CD4-positive, alpha-beta T cell (primary cell): Measurements from ENCODE around the gene NRIP1. TPM values are rescaled to one million over a fixed set of nuclear protein-coding genes. Genes with fewer than 3 reads are reported as not detected.

Experiments used
- ATAC-seq: fragments of 200-7000 bp; cut with Tn5 transposase; one replicate; pipeline ENCODE4 v1.10.0; 2022; ENCODE audit warnings: mild to moderate bottlenecking; ENCODE audit not compliant: poor library complexity
- CTCF ChIA-PET: fragments of 350-600 bp; sonication (Branson Sonifier 250); formaldehyde crosslinking; loops from one replicate; lab custom pipeline; 2021; ENCODE audit warnings: antibody characterized with exemption, inconsistent platforms; lab: Charles Lee
- POLR2A ChIA-PET: fragments of 350-600 bp; sonication (Branson Sonifier 250); formaldehyde crosslinking; loops from one replicate; lab custom pipeline; 2021; ENCODE audit warnings: antibody characterized with exemption, inconsistent platforms; lab: Charles Lee
- DNase-seq, 14 experiments: peaks; one replicate each; pipeline ENCODE4 v3.0.0-alpha.2; 2013 to 2020; ENCODE audit warnings: mixed read lengths in 2 of 14
- H3K27ac ChIP-seq, 2 donors: one replicate each; pipeline versions ENCODE4 v1.5.1 to v1.7.0; 2013; ENCODE audit warnings: low read length in 2 of 2, low read depth in 1 of 2, mild to moderate bottlenecking in 1 of 2
- H3K27me3 ChIP-seq, 2 experiments: 1 replicate in 1 of 2; 2 replicates in 1 of 2; pipeline versions ENCODE4 v1.6.1 to v1.7.0; 2013; ENCODE audit warnings: low read length in 2 of 2, control low read depth in 1 of 2, mild to moderate bottlenecking in 1 of 2, moderate library complexity in 1 of 2; ENCODE audit not compliant: insufficient read depth in 2 of 2, control insufficient read depth in 1 of 2
- H3K36me3 ChIP-seq: one replicate; pipeline ENCODE4 v1.6.1; 2013; ENCODE audit warnings: low read length, control low read depth; ENCODE audit not compliant: insufficient read depth
- H3K4me1 ChIP-seq: one replicate; pipeline ENCODE4 v1.6.1; 2013; ENCODE audit warnings: low read length, control low read depth; ENCODE audit not compliant: insufficient read depth
- H3K4me3 ChIP-seq: one replicate; pipeline ENCODE4 v1.5.1; 2013; ENCODE audit warnings: mild to moderate bottlenecking, low read length, moderate library complexity
- H3K9me3 ChIP-seq, 2 experiments: 1 replicate in 1 of 2; 2 replicates in 1 of 2; pipeline versions ENCODE4 v1.6.1 to v1.7.0; 2013; ENCODE audit warnings: low read length in 2 of 2, mild to moderate bottlenecking in 2 of 2, control low read depth in 1 of 2, moderate library complexity in 1 of 2; ENCODE audit not compliant: control insufficient read depth in 1 of 2, insufficient read depth in 1 of 2
- H3K27ac Mint-ChIP-seq: one replicate; pipeline ENCODE4 v1.8.0; 2020; ENCODE audit warnings: mixed read lengths
- H3K27me3 Mint-ChIP-seq: one replicate; pipeline ENCODE4 v1.8.0; 2021; ENCODE audit warnings: mixed read lengths
- H3K36me3 Mint-ChIP-seq: one replicate; pipeline ENCODE4 v1.8.0; 2021; ENCODE audit warnings: low read depth, mixed read lengths
- H3K4me1 Mint-ChIP-seq: one replicate; pipeline ENCODE4 v1.8.0; 2021; ENCODE audit warnings: low read depth, mixed read lengths
- H3K4me3 Mint-ChIP-seq: one replicate; pipeline ENCODE4 v1.8.0; 2020; ENCODE audit warnings: mild to moderate bottlenecking, mixed read lengths
- H3K9me3 Mint-ChIP-seq: one replicate; pipeline ENCODE4 v1.8.0; 2020; ENCODE audit warnings: mixed read lengths
- intact Hi-C, 2 experiments: fragments of 100-400 bp; cut with DNase I in 1 of 2; cut with micrococcal nuclease in 1 of 2; formaldehyde crosslinking; loops; one replicate each; pipeline versions ENCODE4 v1.15.1 to v1.9.0; 2023 to 2025; cut with DNase I, micrococcal nuclease
- total RNA-seq, 174 experiments: library from RNA in 2 of 174; stranded (reverse) in 2 of 174; gene quantifications; one replicate each; pipeline ENCODE4 v1.2.3 and lab custom pipeline; 2021 to 2026
- TF ChIP-seq, protein P1 (sequence below): fragments of 200-600 bp; IDR thresholded peaks from one replicate; pipeline ENCODE4 v1.8.0; 2022; ENCODE audit warnings: antibody characterized with exemption, mild to moderate bottlenecking

The NRIP1 gene
- total RNA-seq, 2 experiments from 2014 or later, result 41.6 to 50.1 TPM

DNA sequence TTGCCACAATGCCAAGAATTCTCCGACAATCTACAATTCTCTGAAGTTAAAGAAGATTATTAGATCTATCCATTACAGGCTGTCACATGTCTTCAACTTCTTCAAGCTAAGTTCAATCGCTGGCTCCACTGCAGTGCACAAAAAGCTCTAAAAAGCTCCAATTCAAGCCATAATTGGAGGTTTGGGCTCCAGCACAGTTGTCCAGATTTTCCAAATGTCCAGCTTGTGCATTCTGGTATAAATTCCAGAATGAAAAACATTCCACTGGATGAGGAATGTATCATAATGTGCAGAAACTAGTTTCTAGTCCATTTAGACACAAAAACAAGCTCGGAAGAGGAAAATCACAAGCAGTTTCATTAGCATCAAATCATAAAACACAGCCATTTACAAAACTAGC lies 138.6 kb downstream of the NRIP1 start:
- CTCF ChIA-PET, result interaction anchor here (0.6 to 0.7 kb wide), 2 partner anchors 23 to 118 kb away, joined by 3 read pairs; no protein-coding TSS in a partner anchor
- TF ChIP-seq, protein P1, sequence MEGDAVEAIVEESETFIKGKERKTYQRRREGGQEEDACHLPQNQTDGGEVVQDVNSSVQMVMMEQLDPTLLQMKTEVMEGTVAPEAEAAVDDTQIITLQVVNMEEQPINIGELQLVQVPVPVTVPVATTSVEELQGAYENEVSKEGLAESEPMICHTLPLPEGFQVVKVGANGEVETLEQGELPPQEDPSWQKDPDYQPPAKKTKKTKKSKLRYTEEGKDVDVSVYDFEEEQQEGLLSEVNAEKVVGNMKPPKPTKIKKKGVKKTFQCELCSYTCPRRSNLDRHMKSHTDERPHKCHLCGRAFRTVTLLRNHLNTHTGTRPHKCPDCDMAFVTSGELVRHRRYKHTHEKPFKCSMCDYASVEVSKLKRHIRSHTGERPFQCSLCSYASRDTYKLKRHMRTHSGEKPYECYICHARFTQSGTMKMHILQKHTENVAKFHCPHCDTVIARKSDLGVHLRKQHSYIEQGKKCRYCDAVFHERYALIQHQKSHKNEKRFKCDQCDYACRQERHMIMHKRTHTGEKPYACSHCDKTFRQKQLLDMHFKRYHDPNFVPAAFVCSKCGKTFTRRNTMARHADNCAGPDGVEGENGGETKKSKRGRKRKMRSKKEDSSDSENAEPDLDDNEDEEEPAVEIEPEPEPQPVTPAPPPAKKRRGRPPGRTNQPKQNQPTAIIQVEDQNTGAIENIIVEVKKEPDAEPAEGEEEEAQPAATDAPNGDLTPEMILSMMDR, result no peak
- no peak for DNase-seq
- Mint-ChIP-seq H3K4me1 (no peaks in the 10 kb centered on the region), H3K4me3 (no peak overlapping the region), H3K27me3 (peaks cover 9% of the 10 kb centered on the region), H3K36me3 (no peaks in the 10 kb centered on the region), H3K9me3 (no peaks in the 10 kb centered on the region), H3K27ac (no peak overlapping the region)
- Histone ChIP-seq H3K4me1 (no peaks in the 10 kb centered on the region), H3K9me3 (no peaks in the 10 kb centered on the region), H3K36me3 (no peaks in the 10 kb centered on the region), H3K27me3 (no peaks in the 10 kb centered on the region), H3K27ac (no peak overlapping the region), H3K4me3 (no peak overlapping the region)
- ATAC-seq, result no peak
- POLR2A ChIA-PET, result no interaction called here
- intact Hi-C loops, result no loop called here

DNA sequence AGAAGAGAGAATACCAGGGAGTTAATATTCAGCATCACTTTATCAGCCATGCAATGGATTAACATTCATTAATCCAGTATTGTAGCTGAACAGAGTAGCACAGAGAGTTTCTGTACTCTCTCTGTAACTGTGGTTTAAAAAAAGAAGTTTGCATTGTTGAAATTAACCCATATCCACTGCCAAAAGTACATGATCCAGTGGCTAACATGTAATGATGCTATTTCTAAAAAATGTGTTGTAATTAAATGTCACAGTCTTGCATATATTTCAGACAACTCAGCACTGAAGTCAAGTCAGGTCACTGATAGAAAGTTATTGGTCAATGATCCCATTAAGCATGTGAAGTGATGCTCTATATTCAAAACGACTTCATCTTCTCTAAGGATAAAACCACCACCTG lies 141.3 kb downstream of the NRIP1 start:
- DNase-seq, result no peak
- ChIA-PET CTCF (no interaction called here), POLR2A (no interaction called here)
- Histone ChIP-seq H3K4me3 (no peak overlapping the region), H3K27me3 (no peaks in the 10 kb centered on the region), H3K27ac (no peak overlapping the region), H3K9me3 (no peaks in the 10 kb centered on the region), H3K4me1 (no peaks in the 10 kb centered on the region), H3K36me3 (no peaks in the 10 kb centered on the region)
- ATAC-seq, result no peak
- Mint-ChIP-seq H3K4me1 (no peaks in the 10 kb centered on the region), H3K36me3 (no peaks in the 10 kb centered on the region), H3K4me3 (no peak overlapping the region), H3K27me3 (peaks cover 9% of the 10 kb centered on the region), H3K27ac (no peak overlapping the region), H3K9me3 (no peaks in the 10 kb centered on the region)
- intact Hi-C loops, result no loop called here
- TF ChIP-seq, protein P1, result no peak

DNA sequence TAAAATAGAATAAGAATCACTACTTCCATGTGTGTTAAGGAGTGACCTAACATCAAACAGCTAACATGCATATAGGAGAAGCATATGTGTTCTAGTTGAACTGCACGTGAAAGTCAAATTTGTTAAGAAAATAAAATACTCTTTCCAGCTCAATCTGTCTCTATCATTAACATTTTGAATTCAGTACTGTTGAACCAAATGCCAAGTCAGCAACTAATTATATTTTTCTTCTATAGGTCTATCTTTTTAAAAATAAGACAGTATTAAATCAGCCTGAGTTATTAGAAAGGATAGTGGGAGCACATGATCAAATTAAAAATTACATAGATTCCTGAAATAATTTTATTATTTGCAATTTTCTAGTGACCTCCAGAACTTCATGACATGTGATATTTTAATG lies 141.8 kb downstream of the NRIP1 start:
- no peak overlapping the region for H3K27ac Mint-ChIP-seq
- no peaks in the 10 kb centered on the region for H3K9me3 ChIP-seq
- H3K4me3 Mint-ChIP-seq, result no peak overlapping the region

More for the DNA sequence above, 141.8 kb downstream of the NRIP1 start:
- Histone ChIP-seq H3K36me3 (no peaks in the 10 kb centered on the region), H3K4me3 (no peak overlapping the region), H3K27ac (no peak overlapping the region), H3K4me1 (no peaks in the 10 kb centered on the region), H3K27me3 (no peaks in the 10 kb centered on the region)
- H3K9me3 Mint-ChIP-seq, result no peaks in the 10 kb centered on the region
- no peaks in the 10 kb centered on the region for H3K36me3 Mint-ChIP-seq
- ChIA-PET CTCF (no interaction called here), POLR2A (no interaction called here)
- H3K27me3 Mint-ChIP-seq, result peaks cover 9% of the 10 kb centered on the region
- ATAC-seq, result no peak
- intact Hi-C loops, result no loop called here
- TF ChIP-seq, protein P1, result no peak
- no peak for DNase-seq
- H3K4me1 Mint-ChIP-seq, result no peaks in the 10 kb centered on the region
